GM19238 (cell line): ENCODE data around the gene CORO6.

Experiments used
- DNase-seq: peaks from one replicate; pipeline ENCODE4 v3.0.0; 2011; ENCODE audit warnings: low spot score; ENCODE audit not compliant: insufficient read length

Gene CORO6

DNA sequence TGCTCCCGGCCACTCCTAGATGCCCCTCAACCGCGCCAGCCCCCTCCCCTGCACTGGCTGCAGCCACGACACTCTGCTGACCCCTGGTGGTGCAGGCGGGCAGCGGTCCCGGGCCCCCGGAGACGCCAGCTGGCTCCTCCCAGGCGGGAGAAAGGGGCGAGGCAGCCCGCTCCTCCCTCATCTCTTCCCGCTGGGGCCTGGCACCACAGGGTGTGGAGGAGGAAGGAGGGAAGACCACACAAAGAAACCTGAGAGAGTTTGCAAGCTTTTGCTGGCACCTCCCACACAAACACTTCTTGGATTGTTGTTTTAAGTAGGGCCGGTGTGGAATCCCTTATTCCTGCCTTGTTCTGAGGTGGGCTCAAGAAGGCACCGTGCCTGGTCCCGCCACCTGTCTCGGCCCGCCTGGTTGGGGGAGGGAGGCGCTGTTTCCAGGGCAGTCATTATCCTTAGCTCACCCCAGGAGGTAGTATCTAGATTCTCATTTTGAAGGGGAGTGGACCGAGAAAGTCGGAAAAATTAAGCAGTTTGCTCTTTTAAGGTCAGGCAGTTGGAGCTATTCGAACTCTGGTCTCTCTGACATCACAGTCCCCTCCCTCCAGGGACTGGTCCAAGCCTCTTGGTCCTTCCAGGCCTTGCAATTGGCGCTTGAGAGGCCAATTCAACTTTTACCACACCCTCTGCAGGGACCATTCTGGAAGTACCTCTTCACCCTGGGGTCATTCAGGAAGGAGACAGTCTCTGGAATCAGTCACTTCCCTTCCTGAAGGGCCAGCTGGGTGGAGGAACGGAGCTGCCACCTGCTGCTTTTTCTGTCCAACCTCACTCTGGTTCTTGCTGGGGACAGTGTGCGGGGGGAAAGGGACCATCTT is 30.7 kb downstream of the CORO6 start:
- peak; percentile 89 for DNase-seq

DNA sequence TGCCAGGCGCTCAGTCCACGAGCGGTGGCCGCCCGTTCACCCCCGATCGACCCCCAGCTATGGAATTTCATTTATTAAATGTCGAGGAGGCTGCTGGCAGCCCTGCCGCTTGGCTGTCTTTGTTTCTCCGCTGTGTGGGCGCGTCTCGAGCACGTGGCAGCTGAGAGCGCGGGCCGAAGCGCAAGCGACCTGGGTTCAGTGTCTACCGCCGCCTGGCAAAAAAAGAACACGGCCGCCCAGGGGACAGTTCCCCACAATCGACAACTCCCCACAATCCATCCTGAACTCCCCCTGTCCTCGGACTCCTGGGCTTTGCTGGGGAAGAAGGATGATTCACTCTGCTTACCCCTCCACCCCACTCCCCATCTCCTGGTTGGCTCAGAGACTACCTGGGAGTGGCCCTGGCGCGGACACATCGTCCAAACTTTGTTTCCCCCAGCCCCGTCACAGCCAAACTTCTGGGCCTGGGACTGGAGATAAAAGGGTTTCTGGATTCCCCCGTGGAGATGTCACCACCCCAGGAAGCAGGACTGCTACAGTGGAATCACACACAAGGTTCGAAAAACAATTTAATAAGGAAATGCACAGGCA is 31.5 kb downstream of the CORO6 start:
- no peak for DNase-seq

DNA sequence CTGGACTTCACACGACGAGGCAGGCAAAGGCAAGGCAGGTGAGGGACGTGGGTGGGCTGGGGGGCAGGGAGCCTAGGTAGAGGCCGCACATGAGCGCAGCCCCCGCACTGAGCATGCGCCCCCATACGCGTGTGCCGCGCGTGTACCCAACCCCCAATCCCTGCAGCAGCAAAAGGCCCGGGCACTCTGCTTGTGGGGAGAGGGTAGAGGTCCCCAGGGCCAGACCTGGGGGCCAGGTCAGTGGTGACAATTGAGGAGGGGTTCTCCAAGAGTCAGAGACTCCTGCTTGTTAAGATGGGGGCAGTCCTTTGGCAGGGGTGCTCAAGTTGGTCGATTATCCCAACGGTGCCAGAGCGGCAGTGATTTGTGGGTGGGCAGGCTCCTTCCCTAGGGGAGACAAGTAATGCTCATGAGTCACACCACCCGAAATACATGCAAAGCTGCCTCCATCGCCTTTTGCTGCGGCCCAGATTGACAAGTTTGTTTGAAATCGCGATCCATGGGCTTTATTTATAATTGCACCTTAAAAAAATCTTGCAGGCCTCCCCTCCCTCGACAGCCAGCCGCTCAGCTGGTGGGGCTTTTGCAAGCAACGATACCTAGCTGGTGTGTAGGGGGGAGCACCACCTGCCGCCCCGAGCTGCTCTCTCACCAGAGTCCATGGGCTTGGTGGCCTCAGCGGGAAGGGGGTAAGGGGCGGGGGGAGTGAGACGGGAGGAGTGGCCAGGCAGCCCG is 32.1 kb downstream of the CORO6 start:
- no peak for DNase-seq

DNA sequence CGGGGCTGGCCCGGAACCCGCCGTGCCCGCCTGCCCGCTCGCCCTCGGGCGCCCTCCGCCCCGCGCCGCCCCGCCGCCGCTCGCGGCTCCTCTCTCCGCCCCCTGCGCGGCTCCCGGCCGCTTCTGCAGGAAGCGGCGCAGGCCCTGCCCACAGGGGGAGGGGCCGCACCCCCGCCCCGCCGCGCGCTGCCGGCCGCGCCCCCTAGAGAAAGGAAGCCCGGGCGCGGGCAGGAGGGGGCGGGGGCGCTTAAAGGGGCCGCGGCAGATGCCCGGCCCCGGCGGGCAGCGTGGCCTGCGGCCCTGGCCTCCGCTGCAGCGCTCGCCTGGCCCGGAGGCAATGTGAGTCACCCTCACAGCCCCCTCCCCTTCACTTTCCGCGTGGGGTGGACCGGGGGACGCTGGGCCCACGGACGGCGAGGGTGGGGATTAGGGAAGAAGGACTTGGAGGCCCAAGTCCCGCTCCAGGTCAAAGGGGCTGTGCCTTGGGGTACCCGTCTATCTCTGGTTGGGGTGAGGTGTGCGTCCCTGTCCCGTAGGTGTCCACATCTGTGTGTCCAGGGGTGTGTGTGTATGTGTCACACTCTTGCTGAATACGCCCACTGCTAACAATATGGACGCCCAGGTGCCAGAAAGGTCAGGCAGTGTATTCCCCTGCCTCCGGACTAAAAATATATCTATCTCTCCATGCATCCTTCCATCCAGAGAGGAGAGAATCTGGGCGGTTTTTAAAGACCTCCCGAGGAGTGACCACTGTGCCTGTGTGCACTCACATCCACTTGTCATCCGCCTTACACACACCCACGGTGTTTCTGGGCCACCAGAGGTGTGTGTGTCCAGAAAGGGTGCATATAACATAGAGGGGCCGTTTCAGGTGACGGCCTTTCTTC is 32.9 kb downstream of the CORO6 start, which contains the start of gene GIT1:
Gene GIT1 (minus strand): TSS at position 125 of the 887 bp plus-strand sequence. CDS start 270 bp downstream, outside the sequence.
- DNase-seq: peak; percentile 98

DNA sequence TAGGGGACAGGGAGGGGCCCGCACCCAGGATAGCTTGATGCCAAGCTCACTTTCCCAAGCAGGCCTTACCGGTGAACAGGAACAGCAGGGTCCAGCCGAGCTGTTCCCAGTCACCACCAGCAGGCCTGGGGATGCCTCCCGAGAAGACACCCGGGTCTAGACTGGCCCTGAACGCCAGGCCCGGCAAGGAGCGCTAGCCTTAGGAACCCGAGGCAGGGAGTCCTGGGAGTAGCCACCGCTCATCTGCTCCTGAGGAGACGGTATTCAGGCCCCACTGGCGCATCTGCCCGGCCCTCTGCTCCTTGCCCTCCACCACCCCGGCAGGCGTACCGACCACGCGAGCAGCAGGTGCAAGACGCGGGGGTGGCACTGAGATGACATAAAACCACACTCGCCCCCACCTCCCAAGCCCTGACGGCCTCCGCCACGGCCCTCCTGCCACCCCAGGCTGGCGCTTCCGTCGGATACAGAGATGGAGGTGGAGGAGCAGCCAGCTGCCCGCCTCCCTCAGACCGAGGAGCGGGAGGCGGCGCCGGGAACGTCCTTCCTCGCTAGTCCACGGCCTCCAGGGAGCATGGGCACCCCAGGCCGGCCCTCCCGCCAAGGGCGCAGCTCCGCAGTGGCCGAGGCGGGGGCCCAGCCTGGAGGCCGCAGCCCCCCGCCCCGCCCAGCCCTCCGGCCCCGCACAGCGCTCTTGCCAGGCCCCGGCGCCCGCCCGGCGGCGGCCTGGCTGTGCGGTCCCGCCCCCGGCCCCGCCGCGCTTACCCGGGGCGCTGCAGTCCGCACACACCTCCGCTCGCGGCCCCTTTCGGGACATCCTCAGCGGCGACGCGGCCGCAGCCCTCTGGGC is 33.9 kb downstream of the CORO6 start:
- no peak for DNase-seq

DNA sequence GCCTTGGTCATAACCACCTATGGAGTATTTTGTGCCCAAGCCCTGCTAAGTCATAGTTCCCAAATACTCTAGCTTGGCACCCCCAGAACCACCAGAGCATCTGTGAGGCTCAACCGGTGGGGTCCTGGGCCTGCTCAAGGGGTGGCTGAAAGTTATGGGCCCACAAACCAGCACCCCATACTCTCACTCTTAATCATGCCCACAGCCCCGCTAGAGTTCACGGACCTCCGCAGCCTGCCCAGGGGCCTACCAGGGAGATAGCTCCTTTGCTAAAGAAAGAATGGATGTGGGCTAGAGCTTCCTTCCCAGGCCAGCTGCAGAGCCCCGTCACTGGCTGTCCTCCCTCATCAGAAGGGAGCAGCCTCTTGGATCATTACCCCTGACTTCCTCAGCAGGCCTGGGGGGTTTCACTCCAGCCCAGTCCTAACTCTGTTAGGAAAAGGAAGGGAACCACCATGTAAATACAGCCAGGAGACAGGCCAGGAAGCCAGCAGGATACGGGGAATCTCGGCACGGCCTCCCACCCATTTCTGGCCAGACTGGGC is 34.6 kb downstream of the CORO6 start:
- no peak for DNase-seq

DNA sequence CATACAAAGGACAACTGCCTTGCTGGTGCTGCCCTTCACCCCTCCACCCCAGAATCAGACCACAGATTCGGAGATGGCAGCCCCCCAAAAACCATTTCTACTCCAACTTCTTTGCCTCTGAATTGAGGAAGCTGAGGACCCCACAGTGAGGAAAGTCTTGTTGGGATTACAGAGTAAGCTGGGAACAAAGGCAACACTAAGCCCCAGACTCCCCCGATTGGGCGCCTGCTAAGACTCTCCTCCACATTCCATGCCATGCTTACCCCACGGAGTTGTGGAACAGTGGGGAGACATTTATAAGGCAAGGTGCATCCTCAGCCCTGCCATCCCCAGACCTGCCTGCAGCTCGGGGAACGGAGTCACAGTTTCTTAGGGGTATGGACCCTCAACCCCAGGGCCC is 35.1 kb downstream of the CORO6 start:
- no peak for DNase-seq

DNA sequence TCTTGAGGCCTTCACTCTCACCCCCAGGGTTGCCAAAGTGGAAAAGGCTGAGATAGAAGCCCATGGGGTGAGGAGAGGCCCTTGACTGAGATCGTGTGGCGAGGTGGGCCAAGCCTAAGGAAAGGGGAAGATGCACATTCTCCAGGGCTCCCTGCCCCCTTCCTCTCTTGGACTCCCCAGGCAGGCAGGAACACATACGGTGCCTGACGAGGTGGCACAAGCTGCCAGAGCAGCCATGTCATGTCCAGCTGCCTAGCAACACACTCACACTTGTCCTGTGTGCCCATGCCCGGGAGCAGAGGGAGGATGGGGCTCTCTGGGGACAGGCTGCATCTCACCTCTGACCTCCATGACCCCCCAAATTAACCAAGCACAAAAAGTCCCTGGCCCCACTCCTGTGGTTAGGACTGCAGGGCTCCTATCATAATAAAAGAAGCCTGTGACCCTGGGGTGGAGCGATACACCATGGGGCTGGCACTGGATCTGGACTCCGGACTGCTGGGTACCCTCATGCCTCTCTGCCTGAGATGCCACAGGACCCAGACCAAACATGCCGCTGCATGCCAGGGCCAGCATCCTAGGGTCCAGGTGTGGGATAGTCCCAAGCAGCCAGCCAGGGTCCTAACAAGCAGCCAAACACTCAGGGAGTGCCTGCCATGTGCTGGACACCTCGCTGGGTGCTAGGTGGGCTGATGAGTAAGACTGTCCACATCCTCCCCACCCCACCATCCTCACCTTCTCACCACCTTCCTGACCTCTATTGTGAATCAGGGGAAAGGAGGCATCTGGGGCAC is 35.8 kb downstream of the CORO6 start:
- no peak for DNase-seq

DNA sequence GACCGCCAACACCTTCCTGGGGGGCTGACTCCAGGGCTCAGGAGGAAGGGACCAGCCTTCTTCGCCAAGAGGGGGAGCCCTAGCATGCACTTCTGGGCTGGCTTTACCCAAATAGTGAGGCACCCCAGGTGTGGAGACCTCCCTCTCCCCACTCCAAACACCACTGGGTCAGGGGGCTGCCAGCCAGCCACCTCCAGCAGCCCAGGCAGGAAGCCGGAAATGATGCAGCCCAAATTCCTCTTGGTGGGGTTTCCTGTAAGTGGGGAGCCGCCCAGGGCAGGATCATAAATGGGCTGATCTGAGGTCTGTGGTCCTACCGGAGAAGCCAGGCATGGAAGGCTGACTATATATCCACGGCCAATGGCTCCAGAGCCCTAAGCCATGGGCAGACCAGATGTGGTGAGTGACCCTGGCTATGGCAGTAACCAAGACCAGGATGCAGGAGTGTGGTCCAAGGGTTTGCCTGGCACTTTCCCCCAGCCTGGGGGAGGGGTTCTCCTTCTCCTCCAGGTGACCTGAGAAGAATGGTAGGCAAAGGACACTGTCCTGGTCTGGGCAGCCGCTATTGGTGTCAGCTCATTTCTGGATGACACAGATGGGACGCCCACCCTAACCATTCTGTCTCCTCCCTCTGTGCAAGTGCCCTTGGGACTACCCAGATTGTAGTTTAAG is 37.5 kb downstream of the CORO6 start:
- no peak for DNase-seq

DNA sequence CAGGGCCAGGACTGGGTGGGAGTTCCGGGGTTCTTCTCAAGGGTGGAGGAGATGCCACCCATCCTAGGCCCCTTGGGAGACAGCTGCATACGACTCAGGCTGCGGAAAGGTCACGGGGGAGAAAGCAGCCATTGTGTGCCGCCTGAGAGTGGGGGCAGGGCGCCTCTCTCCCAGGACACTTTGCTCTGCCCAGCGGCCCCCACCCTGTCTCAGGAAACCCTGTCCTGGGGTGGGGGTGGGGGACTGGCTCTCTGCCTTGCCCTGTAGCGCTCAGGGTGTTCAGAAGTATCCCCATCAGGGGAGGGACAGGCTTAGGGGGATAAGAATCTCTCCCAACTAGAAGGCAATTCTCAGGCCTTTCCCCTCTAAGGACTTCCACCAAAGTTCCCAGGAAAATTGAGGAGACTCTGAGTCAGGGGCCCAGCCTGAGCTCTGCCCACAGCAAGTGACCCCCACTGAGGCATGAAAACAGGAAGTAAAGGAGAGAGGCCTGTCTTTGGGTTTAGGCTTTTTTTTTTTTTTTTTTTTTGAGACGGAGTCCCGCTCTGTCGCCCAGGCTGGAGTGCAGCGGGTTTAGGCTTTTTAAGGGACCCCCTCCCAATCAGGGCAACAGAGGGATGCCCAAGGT is 38.1 kb downstream of the CORO6 start:
- DNase-seq: no peak

DNA sequence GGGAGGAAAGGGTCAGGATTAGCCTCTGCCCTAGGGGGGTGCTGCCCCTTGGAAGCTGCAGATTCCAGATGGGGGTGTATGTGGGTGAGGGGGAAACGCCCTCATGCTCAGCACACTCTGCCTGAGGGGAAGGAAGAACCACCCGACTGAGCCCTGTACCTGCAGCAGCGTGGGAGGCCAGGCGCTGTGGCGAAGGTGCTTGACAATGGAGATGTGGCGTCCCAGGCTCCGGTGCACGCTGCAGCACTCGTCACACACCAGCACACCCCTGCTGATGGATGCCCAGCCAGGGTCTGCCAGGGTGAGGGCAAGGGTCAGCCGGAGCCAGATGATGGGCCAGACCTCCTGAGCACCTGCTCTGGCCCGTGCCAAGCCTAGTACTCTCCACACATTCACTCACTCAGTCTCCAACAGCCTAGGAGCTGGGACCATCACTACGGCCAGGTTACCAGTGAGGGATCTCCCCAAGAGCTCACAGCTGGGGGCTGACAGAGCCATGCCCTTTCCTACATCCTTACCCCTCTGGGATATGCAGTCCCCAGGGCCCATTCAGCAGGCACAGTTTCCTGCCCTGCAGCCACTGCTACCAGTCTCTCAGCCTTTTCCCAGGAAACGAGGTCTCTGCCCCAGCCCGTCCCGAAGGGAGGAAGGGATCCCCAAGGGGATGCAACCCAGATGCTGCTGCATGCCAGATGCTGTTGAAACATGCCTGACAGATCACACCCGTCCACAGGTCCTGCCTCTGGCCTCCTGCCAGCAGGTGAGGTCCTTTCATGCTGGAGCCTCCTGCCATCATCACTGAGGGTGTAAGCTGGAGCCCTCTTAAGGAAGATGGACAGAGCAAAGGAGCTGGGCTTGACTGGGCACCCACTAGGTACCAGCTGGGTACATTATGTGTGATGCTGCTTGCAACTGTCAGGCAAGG is 39.1 kb downstream of the CORO6 start:
- DNase-seq: no peak

DNA sequence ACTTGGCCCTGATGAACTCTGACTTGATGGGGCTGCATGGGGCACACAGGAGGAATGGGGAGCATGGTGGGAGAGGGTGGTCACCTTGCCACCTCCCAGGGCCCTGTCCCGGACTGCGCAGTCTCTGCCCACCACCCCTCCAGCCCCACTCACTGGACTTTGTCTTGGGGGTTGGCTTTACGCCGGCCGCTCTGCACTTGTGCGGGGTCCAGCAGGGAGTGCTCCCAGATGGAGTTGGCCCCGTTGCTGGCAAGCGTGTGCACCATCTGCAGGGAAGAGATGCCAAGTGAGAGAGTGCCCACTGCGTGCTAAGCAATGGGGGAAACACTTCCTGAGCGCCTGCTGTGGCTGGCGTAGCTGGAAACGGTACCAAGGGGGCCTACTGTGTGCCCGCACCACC is 39.9 kb downstream of the CORO6 start:
- no peak for DNase-seq

DNA sequence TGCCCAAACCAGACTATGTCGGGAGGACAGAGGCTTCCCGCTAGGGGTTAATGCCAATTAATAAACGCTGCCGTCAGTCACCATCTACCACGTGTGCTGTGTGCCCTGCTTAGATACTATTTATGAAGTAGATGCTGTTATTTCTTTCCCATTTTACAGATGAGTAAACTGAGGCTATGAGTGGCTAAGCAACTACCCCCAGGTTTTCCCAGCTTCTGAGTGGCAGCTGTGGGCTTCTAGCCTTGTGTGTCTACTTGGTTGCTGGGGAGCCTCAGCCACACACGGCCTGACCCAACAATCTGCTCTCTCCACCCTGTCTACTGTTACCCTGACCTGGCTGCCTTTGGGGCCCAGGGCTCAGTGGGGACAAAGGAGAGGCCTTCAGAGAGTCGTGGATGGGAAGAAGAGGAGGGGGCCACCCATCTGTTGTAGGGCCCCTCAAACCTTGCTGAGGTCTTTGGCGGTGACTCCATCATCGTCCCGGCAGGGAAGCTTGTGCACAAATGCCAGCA is 40.4 kb downstream of the CORO6 start:
- no peak for DNase-seq

DNA sequence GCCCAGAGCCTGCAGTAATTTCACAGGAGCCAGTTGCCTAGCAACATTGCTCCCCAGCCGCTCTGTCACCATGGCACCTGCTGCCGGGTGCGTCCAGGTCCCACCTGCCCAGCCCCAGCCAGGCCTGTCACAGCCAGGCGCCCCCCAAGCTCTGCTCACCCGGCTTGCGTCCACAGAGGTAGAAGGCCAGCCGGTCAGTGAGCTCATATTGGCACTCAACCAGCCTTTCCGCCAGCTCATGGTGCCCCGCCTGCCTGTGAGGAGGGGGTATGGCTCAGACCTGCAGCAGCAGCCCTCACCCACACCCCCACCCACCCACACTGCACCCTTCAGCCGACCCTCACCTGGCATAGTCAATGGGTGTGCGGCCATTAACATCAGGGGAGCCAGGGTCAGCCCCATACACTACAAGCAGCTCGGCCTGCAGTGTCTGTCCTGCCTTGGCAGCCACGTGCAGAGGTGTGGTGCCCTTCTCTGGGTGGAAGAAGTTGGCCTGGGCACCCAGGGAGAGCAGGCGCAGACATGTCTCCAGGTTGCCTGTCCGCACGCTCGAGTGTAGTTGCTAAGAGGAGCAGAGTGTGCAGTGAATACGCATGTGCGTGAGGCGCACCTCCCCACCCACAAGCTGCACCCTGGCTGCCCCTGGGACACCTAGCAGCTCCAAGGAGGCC is 41.0 kb downstream of the CORO6 start:
- DNase-seq: no peak

DNA sequence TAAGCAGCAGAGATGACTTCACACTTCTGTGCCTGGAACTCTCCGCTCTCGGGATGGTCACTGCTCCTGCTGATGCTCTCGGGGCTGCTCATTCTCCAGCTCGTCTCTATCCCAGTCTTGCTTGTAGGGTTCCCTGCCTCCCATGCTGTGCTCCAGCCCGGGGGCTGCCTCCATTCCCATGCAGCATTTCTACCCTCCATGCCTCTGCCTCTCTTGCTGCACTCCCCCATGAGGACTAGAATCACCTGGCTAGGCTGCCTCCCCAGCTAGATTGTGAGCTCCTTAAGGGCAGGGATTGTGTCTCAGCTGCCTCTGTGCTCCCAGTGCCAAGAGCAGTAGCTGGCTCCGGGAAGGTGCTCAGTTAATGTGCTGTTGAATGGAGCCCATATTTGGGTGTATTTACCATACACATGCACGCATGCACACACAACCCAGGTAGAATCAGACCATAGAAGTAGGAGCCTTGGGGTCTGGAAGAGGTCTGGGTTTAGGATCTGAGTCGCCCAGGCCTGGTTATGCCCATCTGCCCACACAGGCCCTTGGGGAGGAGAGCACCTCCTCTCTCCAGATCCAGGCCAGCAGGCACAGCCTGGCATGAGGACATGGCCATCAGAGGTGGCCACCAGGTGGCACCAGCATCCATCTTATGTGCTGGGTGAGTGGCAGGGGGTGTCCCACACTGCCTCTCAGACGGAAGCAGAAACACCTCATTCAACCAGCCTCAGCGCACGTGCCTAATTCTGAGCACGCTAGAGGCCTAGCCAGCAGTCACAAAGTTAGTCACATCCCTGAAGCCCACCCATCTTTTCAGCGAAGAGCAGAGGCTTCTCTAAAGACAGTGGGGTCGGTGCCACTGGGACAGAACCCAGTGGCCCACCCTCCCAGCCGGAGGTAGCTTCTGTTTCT is 42.6 kb downstream of the CORO6 start:
- peak; percentile 97 for DNase-seq
